CD8-positive, alpha-beta memory T cell (primary cell): ENCODE results near the gene PTX3. TPM values are rescaled to one million over a fixed set of nuclear protein-coding genes. Genes with fewer than 3 reads are reported as not detected.

Experiments
- CTCF ChIA-PET: fragments of 350-600 bp; sonication (Branson Sonifier 250); formaldehyde crosslinking; loops from one replicate; lab custom pipeline; 2021; ENCODE audit warnings: antibody characterized with exemption; lab: Charles Lee
- POLR2A ChIA-PET: fragments of 350-600 bp; sonication (Branson Sonifier 250); formaldehyde crosslinking; loops from one replicate; lab custom pipeline; 2021; ENCODE audit warnings: antibody characterized with exemption; lab: Charles Lee
- DNase-seq, 5 donors: peaks; one replicate each; pipeline versions ENCODE4 v3.0.0 to v3.0.0-alpha.2; 2020 to 2022; ENCODE audit warnings: mixed read lengths in 1 of 5
- H3K27ac ChIP-seq: one replicate; pipeline ENCODE4 v1.7.0; 2013; ENCODE audit warnings: low read depth, mild to moderate bottlenecking, low read length, moderate library complexity
- H3K27me3 ChIP-seq: 2 replicates; pipeline ENCODE4 v1.7.0; 2013; ENCODE audit warnings: low read length, mild to moderate bottlenecking; ENCODE audit not compliant: insufficient read depth, poor library complexity, severe bottlenecking
- H3K36me3 ChIP-seq: 2 replicates; pipeline ENCODE4 v1.7.0; 2013; ENCODE audit warnings: mild to moderate bottlenecking, low read length, moderate library complexity; ENCODE audit not compliant: insufficient read depth
- H3K4me1 ChIP-seq: 2 replicates; pipeline ENCODE4 v1.7.0; 2013; ENCODE audit warnings: mild to moderate bottlenecking, low read length, moderate library complexity; ENCODE audit not compliant: insufficient read depth
- H3K4me3 ChIP-seq: 2 replicates; pipeline ENCODE4 v1.7.0; 2013; ENCODE audit warnings: mild to moderate bottlenecking, low read length
- H3K9me3 ChIP-seq: 2 replicates; pipeline ENCODE4 v1.7.0; 2013; ENCODE audit warnings: mild to moderate bottlenecking, low read length
- H3K27ac Mint-ChIP-seq, 8 donors: one replicate each; pipeline ENCODE4 v1.8.0; 2020 to 2021; ENCODE audit warnings: mixed read lengths in 8 of 8, mild to moderate bottlenecking in 6 of 8, inconsistent platforms in 3 of 8, moderate library complexity in 3 of 8
- H3K27me3 Mint-ChIP-seq, 2 donors: one replicate each; pipeline ENCODE4 v1.8.0; 2020 to 2021; ENCODE audit warnings: mixed read lengths in 2 of 2, mild to moderate bottlenecking in 1 of 2, moderate library complexity in 1 of 2
- H3K36me3 Mint-ChIP-seq, 3 donors: one replicate each; pipeline ENCODE4 v1.8.0; 2020 to 2021; ENCODE audit warnings: mixed read lengths in 3 of 3, inconsistent platforms in 1 of 3, mild to moderate bottlenecking in 1 of 3
- H3K4me1 Mint-ChIP-seq, 3 donors: one replicate each; pipeline ENCODE4 v1.8.0; 2020 to 2021; ENCODE audit warnings: mixed read lengths in 3 of 3, inconsistent platforms in 1 of 3, mild to moderate bottlenecking in 1 of 3
- H3K4me3 Mint-ChIP-seq, 7 donors: one replicate each; pipeline ENCODE4 v1.8.0; 2020 to 2021; ENCODE audit warnings: mixed read lengths in 7 of 7, mild to moderate bottlenecking in 6 of 7, moderate library complexity in 4 of 7, inconsistent platforms in 2 of 7
- H3K9me3 Mint-ChIP-seq, 5 donors: one replicate each; pipeline ENCODE4 v1.8.0; 2020 to 2022; ENCODE audit warnings: mixed read lengths in 5 of 5, mild to moderate bottlenecking in 3 of 5, moderate library complexity in 2 of 5, inconsistent platforms in 1 of 5
- polyA plus RNA-seq: library from polyadenylated mRNA; unstranded; fragments of 300-500 nt; fragmentation: Illumina TruSeq; gene quantifications from one replicate; pipeline ENCODE4 v1.2.3, GENCODE V29; 2021
- total RNA-seq, 2 experiments: library from RNA; stranded (reverse); gene quantifications; one replicate each; pipeline ENCODE4 v1.2.3, GENCODE V29; 2021

Gene PTX3
- total and polyA plus RNA-seq, 3 experiments from 2014 or later: 0.10 TPM; not detected in 2

DNA sequence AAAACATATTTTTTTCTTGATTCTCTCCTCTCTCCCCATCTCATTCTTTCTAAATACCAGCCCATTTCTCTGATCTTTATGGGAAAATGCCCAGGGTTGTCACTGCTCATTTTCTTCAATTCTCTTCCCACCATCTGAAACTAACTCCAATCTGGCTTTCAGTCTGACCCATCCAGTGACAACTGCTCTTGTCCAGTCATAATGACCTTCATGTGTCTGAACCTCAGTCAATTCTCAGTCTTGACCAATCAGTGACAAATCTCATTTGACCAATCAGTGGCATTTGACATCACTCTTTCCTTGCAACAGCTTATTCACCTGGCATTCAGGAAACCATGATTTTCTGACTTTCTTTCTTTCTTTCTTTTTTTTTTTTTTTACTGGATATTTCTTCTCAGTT, 51.5 kb downstream of the PTX3 start:
- Mint-ChIP-seq H3K27me3 (peaks cover 5 to 12% of the 10 kb centered on the region in 2 donors), H3K36me3 (no peaks in the 10 kb centered on the region), H3K4me3 (no peak overlapping the region), H3K27ac (peak overlapping the region in 1 of 8 donors; percentile 22), H3K4me1 (no peaks in the 10 kb centered on the region), H3K9me3 (no peaks in the 10 kb centered on the region)
- Histone ChIP-seq H3K27me3 (no peaks in the 10 kb centered on the region), H3K4me1 (no peaks in the 10 kb centered on the region), H3K36me3 (no peaks in the 10 kb centered on the region), H3K4me3 (no peak overlapping the region), H3K27ac (no peak overlapping the region), H3K9me3 (no peaks in the 10 kb centered on the region)
- CTCF ChIA-PET: no interaction called here
- POLR2A ChIA-PET: no interaction called here
- no peak for DNase-seq

DNA sequence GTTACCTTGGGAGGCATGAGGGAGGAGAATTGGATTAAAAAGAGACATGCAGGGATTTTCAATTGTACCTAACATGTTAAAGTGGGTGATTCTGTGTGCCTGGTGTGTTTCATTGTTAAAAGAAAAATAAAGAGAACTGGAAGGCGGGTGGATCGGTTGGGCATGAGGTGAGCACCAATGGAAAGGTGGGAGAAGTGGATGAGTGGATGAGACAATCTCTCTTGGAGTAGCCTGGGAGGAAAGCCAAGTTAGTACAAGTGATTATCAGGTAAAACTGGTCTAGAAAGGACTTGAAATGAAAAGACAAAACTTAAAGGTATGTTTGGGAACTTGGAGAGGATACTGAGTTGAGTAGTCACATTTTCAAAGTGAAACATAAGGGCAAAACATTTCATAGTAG, 54.5 kb downstream of the PTX3 start:
- POLR2A ChIA-PET: no interaction called here
- Histone ChIP-seq H3K4me3 (no peak overlapping the region), H3K27me3 (no peaks in the 10 kb centered on the region), H3K9me3 (no peaks in the 10 kb centered on the region), H3K27ac (no peak overlapping the region), H3K36me3 (no peaks in the 10 kb centered on the region), H3K4me1 (no peaks in the 10 kb centered on the region)
- no peaks in the 10 kb centered on the region for H3K4me1 Mint-ChIP-seq
- H3K27me3 Mint-ChIP-seq: peaks cover 4 to 8% of the 10 kb centered on the region in 2 donors
- no peaks in the 10 kb centered on the region for H3K9me3 Mint-ChIP-seq
- H3K36me3 Mint-ChIP-seq: no peaks in the 10 kb centered on the region
- DNase-seq: no peak
- CTCF ChIA-PET: no interaction called here
- H3K27ac Mint-ChIP-seq: no peak overlapping the region
- H3K4me3 Mint-ChIP-seq: no peak overlapping the region

Other genes starting within 250 kb of the PTX3 start
- not detected for gene VEPH1, start 66.6 kb downstream of the PTX3 start, total RNA-seq
- not detected for gene VEPH1, start 66.6 kb downstream of the PTX3 start, polyA plus RNA-seq